Hepatocyte (in vitro differentiated cells): Measurements from ENCODE around the gene FITM1. TPM values are rescaled to one million over a fixed set of nuclear protein-coding genes. Genes with fewer than 3 reads are reported as not detected.

ENCODE experiments used
- DNase-seq: peaks from one replicate; pipeline ENCODE4 v3.0.0-alpha.2; 2016; ENCODE audit warnings: low spot score
- H2AFZ ChIP-seq: fragments of 200-600 bp; sonication (generic); 2 replicates; pipeline ENCODE4 v1.6.0; 2016; ENCODE audit warnings: antibody characterized with exemption, mild to moderate bottlenecking
- H3K27ac ChIP-seq: fragments of 200-600 bp; sonication (generic); 2 replicates; pipeline ENCODE4 v1.5.1; 2016; ENCODE audit warnings: mild to moderate bottlenecking
- H3K27me3 ChIP-seq: fragments of 200-600 bp; sonication (generic); 2 replicates; pipeline ENCODE4 v1.6.1; 2016
- H3K36me3 ChIP-seq: fragments of 200-600 bp; sonication (generic); replicated peaks from 2 replicates; pipeline ENCODE4 v1.5.1; 2016; ENCODE audit warnings: low read depth; ENCODE audit not compliant: insufficient read depth
- H3K4me1 ChIP-seq: fragments of 200-600 bp; sonication (generic); 2 replicates; pipeline ENCODE4 v1.5.1; 2016; ENCODE audit warnings: mild to moderate bottlenecking, moderate library complexity; ENCODE audit not compliant: insufficient read depth
- H3K4me2 ChIP-seq: fragments of 200-600 bp; sonication (generic); 2 replicates; pipeline ENCODE4 v1.6.0; 2016
- H3K4me3 ChIP-seq: fragments of 200-600 bp; sonication (generic); 2 replicates; pipeline ENCODE4 v1.5.1; 2016; ENCODE audit warnings: mild to moderate bottlenecking
- H3K79me2 ChIP-seq: fragments of 200-600 bp; sonication (generic); 2 replicates; pipeline ENCODE4 v1.6.0; 2017; ENCODE audit warnings: mild to moderate bottlenecking
- H3K9me2 ChIP-seq: fragments of 200-600 bp; sonication (generic); replicated peaks from 2 replicates; pipeline ENCODE4 v1.6.0; 2017; ENCODE audit warnings: mild to moderate bottlenecking; ENCODE audit not compliant: insufficient read depth
- H3K9me3 ChIP-seq: fragments of 200-600 bp; sonication (generic); 2 replicates; pipeline ENCODE4 v1.5.1; 2016; ENCODE audit warnings: low read depth, mild to moderate bottlenecking
- H4K20me1 ChIP-seq: fragments of 200-600 bp; sonication (generic); 2 replicates; pipeline ENCODE4 v1.6.0; 2016; ENCODE audit warnings: mild to moderate bottlenecking; ENCODE audit not compliant: insufficient read depth, poor library complexity, severe bottlenecking
- EZH2 ChIP-seq: fragments of 200-600 bp; sonication (generic); IDR thresholded peaks from 2 replicates; pipeline ENCODE4 v1.6.1; 2016; ENCODE audit warnings: antibody characterized with exemption, mild to moderate bottlenecking, borderline replicate concordance
- EZH2phosphoT487 ChIP-seq: fragments of 200-600 bp; sonication (generic); IDR thresholded peaks from one replicate; pipeline ENCODE4 v1.6.1; 2018; ENCODE audit warnings: antibody characterized with exemption, mild to moderate bottlenecking, low read depth, moderate library complexity; ENCODE audit not compliant: unreplicated experiment, severe bottlenecking
- WGBS: methylation state at CpG from one replicate; pipeline ENCODE4 v1.1.6; 2016; ENCODE audit warnings: low lambda C conversion rate; ENCODE audit errors: missing lambda C conversion rate; 5-methylcytosine and 5-hydroxymethylcytosine counted together
- polyA plus RNA-seq: library from polyadenylated mRNA; unstranded; fragments of >200 nt; fragmentation: Nextera tagmentation; extraction: Ambion mirVana; gene quantifications from 2 replicates; pipeline ENCODE4 v1.2.1, GENCODE V29; 2016
- total RNA-seq: library from RNA; depleted of rRNA; stranded (reverse); fragments of >200 nt; gene quantifications from 2 replicates; pipeline ENCODE4 v1.2.3, GENCODE V29; 2014
- TF ChIP-seq, protein P1 (sequence below): fragments of 200-600 bp; sonication (generic); IDR thresholded peaks from 2 replicates; pipeline ENCODE4 v1.5.1; 2016; ENCODE audit warnings: antibody characterized with exemption, mild to moderate bottlenecking; ENCODE audit not compliant: poor library complexity

FITM1 gene
- total and polyA plus RNA-seq, 2 experiments from 2014 or later, result 1.0 to 2.2 TPM

DNA sequence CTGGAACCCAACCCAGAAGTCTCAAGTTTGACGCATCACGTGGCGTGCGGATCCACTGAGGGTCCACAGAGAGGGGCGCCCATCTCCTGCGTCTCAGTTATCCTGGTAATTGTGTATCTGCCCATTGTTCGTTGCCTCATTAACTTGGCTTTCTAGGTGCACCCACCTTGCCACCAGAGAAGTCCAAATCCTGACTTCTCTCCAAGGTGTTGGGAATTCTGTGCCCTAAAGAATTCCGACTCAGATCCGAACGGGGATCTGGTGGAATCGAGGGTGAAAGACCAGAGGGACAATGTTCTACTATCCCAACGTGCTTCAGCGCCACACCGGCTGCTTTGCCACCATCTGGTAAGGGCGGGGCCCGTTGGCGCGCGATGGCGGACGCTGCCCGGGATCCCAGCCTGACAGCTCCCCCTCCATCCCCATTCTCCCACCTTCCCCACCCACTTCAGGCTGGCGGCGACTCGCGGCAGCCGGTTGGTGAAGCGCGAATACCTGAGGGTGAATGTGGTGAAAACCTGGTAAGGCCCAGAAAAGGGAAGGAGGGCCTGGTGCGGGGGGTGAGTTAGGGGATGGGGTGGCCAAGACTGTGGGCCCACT lies 41.9 kb downstream of the FITM1 start:
- WGBS, result 46% methylated on average over 30 of the region's 30 CpGs
- peak overlapping the region; percentile 71 for H3K27ac ChIP-seq
- H3K4me3 ChIP-seq, result peak overlapping the region; percentile 11

DNA sequence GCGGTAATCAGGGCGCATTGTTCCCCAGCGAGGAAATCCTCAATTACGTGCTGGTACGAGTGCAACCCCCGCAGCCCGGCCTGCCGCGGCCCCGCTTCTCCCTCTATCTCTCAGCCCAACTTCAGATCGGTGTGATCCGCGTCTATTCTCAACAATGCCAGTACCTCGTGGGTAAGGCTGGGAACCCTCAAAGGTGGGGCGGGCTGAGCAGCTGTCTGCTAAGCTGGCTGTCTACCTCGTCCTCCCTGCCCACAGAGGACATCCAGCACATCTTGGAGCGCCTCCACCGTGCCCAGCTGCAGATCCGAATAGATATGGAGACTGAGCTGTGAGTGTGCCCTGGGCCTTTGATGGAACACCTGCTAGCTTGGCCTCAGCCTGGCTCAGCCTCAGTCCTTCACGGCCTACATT lies 42.4 kb downstream of the FITM1 start:
- Histone ChIP-seq H3K36me3 (peaks cover 2% of the 10 kb centered on the region), H3K4me3 (peak overlapping the region; percentile 11), H3K27ac (peak overlapping the region; percentile 71), H2AFZ (no peak overlapping the region), H3K4me2 (peak overlapping the region; percentile 81), H3K9me3 (no peaks in the 10 kb centered on the region), H4K20me1 (no peaks in the 10 kb centered on the region), H3K27me3 (no peaks in the 10 kb centered on the region), H3K4me1 (peaks cover 5% of the 10 kb centered on the region), H3K9me2 (no peaks in the 10 kb centered on the region), H3K79me2 (peaks cover 27% of the 10 kb centered on the region)
- WGBS, result 75% methylated on average over 20 of the region's 20 CpGs
- DNase-seq, result no peak
- TF ChIP-seq, protein P1, sequence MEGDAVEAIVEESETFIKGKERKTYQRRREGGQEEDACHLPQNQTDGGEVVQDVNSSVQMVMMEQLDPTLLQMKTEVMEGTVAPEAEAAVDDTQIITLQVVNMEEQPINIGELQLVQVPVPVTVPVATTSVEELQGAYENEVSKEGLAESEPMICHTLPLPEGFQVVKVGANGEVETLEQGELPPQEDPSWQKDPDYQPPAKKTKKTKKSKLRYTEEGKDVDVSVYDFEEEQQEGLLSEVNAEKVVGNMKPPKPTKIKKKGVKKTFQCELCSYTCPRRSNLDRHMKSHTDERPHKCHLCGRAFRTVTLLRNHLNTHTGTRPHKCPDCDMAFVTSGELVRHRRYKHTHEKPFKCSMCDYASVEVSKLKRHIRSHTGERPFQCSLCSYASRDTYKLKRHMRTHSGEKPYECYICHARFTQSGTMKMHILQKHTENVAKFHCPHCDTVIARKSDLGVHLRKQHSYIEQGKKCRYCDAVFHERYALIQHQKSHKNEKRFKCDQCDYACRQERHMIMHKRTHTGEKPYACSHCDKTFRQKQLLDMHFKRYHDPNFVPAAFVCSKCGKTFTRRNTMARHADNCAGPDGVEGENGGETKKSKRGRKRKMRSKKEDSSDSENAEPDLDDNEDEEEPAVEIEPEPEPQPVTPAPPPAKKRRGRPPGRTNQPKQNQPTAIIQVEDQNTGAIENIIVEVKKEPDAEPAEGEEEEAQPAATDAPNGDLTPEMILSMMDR, result no peak
- TF ChIP-seq EZH2, result no peak
- no peak for TF ChIP-seq EZH2phosphoT487

More for the DNA sequence above, 41.9 kb downstream of the FITM1 start:
- H3K36me3 ChIP-seq, result peaks cover 2% of the 10 kb centered on the region
- no peak for DNase-seq
- peaks cover 5% of the 10 kb centered on the region for H3K4me1 ChIP-seq
- peak overlapping the region; percentile 16 for H2AFZ ChIP-seq
- no peaks in the 10 kb centered on the region for H3K27me3 ChIP-seq
- H3K9me3 ChIP-seq, result no peaks in the 10 kb centered on the region
- no peaks in the 10 kb centered on the region for H4K20me1 ChIP-seq
- no peak for TF ChIP-seq EZH2phosphoT487
- no peak for TF ChIP-seq EZH2
- TF ChIP-seq, protein P1, result no peak
- peaks cover 27% of the 10 kb centered on the region for H3K79me2 ChIP-seq
- H3K9me2 ChIP-seq, result no peaks in the 10 kb centered on the region
- H3K4me2 ChIP-seq, result peak overlapping the region; percentile 81

DNA sequence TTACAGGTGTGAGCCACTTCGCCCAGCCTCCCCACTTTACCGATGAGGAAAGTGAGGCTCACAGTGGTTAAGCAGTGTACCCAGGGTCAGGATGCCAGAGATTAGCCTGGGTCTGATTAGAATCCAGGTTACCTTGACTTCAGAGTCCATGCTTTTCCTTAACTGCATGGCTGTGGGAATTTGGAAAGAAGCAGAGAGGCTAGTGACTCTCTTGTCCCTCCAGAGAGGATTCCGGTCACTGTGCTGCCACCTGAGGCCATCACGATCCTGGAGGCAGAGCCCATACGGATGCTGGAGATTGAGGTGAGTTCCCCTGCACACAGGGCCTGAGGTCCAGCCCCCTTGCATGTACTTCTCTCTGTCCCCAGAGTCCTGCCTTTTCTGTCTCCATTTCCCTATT lies 46.1 kb downstream of the FITM1 start:
- peaks cover 2% of the 10 kb centered on the region for H3K36me3 ChIP-seq

More for the DNA sequence above, 46.1 kb downstream of the FITM1 start:
- Histone ChIP-seq H3K4me1 (peaks cover 5% of the 10 kb centered on the region), H3K9me3 (no peaks in the 10 kb centered on the region), H3K9me2 (no peaks in the 10 kb centered on the region), H3K27me3 (no peaks in the 10 kb centered on the region), H2AFZ (no peak overlapping the region), H3K27ac (no peak overlapping the region), H4K20me1 (no peaks in the 10 kb centered on the region), H3K79me2 (peaks cover 27% of the 10 kb centered on the region), H3K4me2 (no peak overlapping the region), H3K4me3 (no peak overlapping the region)
- 97% methylated on average over 5 of the region's 5 CpGs for WGBS
- DNase-seq, result no peak
- TF ChIP-seq EZH2phosphoT487, result no peak
- TF ChIP-seq EZH2, result no peak
- TF ChIP-seq, protein P1, result no peak
